GM18870 (cell line): ENCODE data around the gene TICRR.
"Not testable (repeated sequence)": the region's sequence is repeated elsewhere in the genome, so short reads cannot be mapped to it uniquely, and the experiment has no call there.

ENCODE experiments used
- ATAC-seq: cut with Tn5 transposase; IDR thresholded peaks from one replicate; pipeline ENCODE4 v1.9.1; 2021; ENCODE audit warnings: moderate library complexity; ENCODE audit not compliant: unreplicated experiment

Gene TICRR

GRCh38 chr15:89566621-89567294 is 8.5 kb upstream of the TICRR start:
- no peak for ATAC-seq

- no peak for ATAC-seq
Measured at GRCh38 chr15:89569090-89569745, 6.1 kb upstream of the TICRR start.

- ATAC-seq: no peak
Measured at GRCh38 chr15:89575656-89576416, 567 bp downstream of the TICRR start.

GRCh38 chr15:89576417-89576773 is 1.1 kb downstream of the TICRR start:
- ATAC-seq: no peak

- ATAC-seq: no peak
Measured at GRCh38 chr15:89577776-89578115, 2.5 kb downstream of the TICRR start.

- ATAC-seq: no peak
Measured at GRCh38 chr15:89578146-89578545, 2.9 kb downstream of the TICRR start.

GRCh38 chr15:89580747-89581146 is 5.5 kb downstream of the TICRR start:
- not testable (repeated sequence) for ATAC-seq

- ATAC-seq: no peak
Measured at GRCh38 chr15:89586651-89587050, 11.4 kb downstream of the TICRR start.

- no peak for ATAC-seq
Measured at GRCh38 chr15:89587955-89588354, 12.7 kb downstream of the TICRR start.

- no peak for ATAC-seq
Measured at GRCh38 chr15:89591834-89592233, 16.6 kb downstream of the TICRR start.

- no peak for ATAC-seq
Measured at GRCh38 chr15:89593018-89593417, 17.7 kb downstream of the TICRR start.

- no peak for ATAC-seq
Measured at GRCh38 chr15:89599021-89599420, 23.8 kb downstream of the TICRR start.

- no peak for ATAC-seq
Measured at GRCh38 chr15:89611317-89611716, 36.0 kb downstream of the TICRR start.

GRCh38 chr15:89613031-89613430 is 37.8 kb downstream of the TICRR start:
- no peak for ATAC-seq

GRCh38 chr15:89614164-89614563 is 38.9 kb downstream of the TICRR start:
- no peak for ATAC-seq

- ATAC-seq: no peak
Measured at GRCh38 chr15:89615135-89615534, 39.9 kb downstream of the TICRR start.

- ATAC-seq: no peak
Measured at GRCh38 chr15:89616228-89616627, 41.0 kb downstream of the TICRR start.

- no peak for ATAC-seq
Measured at GRCh38 chr15:89621547-89621946, 46.3 kb downstream of the TICRR start.

- no peak for ATAC-seq
Measured at GRCh38 chr15:89623165-89623564, 47.9 kb downstream of the TICRR start.

GRCh38 chr15:89625716-89626115 is 50.4 kb downstream of the TICRR start:
- ATAC-seq: no peak

- no peak for ATAC-seq
Measured at GRCh38 chr15:89627256-89627970, 52.1 kb downstream of the TICRR start.

GRCh38 chr15:89628301-89628700 is 53.0 kb downstream of the TICRR start:
- ATAC-seq: no peak
